ENCODE data around the gene PDE9A. TPM values are rescaled to one million over a fixed set of nuclear protein-coding genes. Genes with fewer than 3 reads are reported as not detected.

The PDE9A gene
- total and polyA plus RNA-seq, 2 of the 4 experiments (the other 2 are of a cell fraction) = 0.89 to 0.90 TPM

DNA sequence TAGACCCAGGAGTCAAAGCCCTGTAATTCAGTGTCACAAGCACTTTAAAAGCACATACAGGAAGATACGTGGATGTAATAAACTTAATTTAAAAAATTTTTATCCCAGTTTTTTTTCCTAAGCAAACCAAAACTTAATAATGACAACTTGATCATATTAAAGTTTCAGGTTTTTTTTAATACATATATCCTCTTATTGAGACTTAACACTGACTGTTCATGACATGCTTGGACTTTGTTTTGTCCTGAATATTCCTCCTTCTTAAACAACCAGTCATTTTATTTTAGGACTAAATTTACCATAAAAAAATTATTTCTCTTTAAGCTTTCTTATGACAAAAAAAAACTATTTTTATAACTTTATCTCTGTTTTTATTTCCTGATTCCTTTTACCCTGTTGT, 161.8 kb downstream of the PDE9A start:
- no peak overlapping the region for H4K8ac ChIP-seq (ENCODE audit: low read depth in 2 of 2, low read length in 2 of 2)
- no peak overlapping the region for H2BK5ac ChIP-seq (ENCODE audit: low read depth, low read length, poor library complexity, severe bottlenecking)
- H3K4ac ChIP-seq (ENCODE audit: low read depth, low read length) = no peak overlapping the region
- no peak overlapping the region for H2AFZ ChIP-seq (replicated peaks; ENCODE audit: low read length, poor library complexity)
- H2BK120ac ChIP-seq (ENCODE audit: low read depth, low read length) = no peak overlapping the region
- no peaks in the 10 kb centered on the region for H3K79me1 ChIP-seq (ENCODE audit: low read depth in 1 of 2, low read length in 2 of 2)
- ATAC-seq (ENCODE audit: low read depth) (no peak), DNase-seq (no peak)
- no peak overlapping the region for H3K9ac ChIP-seq (ENCODE audit: low read depth, low read length)
- no peak overlapping the region for H3K4me3 ChIP-seq (ENCODE audit: insufficient read depth, low read depth, low read length)
- no peak overlapping the region for H2BK20ac ChIP-seq (ENCODE audit: low read depth, low read length)
- POLR2A ChIA-PET (ENCODE audit: unreplicated experiment) = no interaction called here
- no peaks in the 10 kb centered on the region for H4K20me1 ChIP-seq (ENCODE audit: insufficient read depth, low read length)
- no peak overlapping the region for H3K23ac ChIP-seq (ENCODE audit: low read depth, low read length)
- H3K14ac ChIP-seq (replicated peaks; ENCODE audit: low read depth, low read length) = no peak overlapping the region
- no peak overlapping the region for H2AK9ac ChIP-seq (replicated peaks; ENCODE audit: low read depth, low read length, poor library complexity)
- no peak overlapping the region for H2BK15ac ChIP-seq (ENCODE audit: low read depth, low read length)
- in situ Hi-C loops (cut with MboI; ENCODE audit: low sequenced_read_pairs) = no loop called here
- H3K9me1 ChIP-seq (ENCODE audit: insufficient read depth, low read length) = no peaks in the 10 kb centered on the region
- no peak overlapping the region for H2AK5ac ChIP-seq (ENCODE audit: low read depth, low read length)
- peaks cover 3% of the 10 kb centered on the region; the same call in 1 of the 2 replicates for H3K9me3 ChIP-seq (ENCODE audit: control insufficient read depth, insufficient read depth, low read length)
- no TSS peak for BruUV-seq (replicated peaks)
- no peak overlapping the region for H3K27ac ChIP-seq (ENCODE audit: insufficient read depth, low read length)
- H3K18ac ChIP-seq (ENCODE audit: low read depth, low read length) = no peak overlapping the region
- H4K5ac ChIP-seq (ENCODE audit: low read depth, low read length) = no peak overlapping the region
- no peaks in the 10 kb centered on the region for H3K36me3 ChIP-seq (ENCODE audit: control insufficient read depth, insufficient read depth, low read length)
- intact Hi-C loops (cut with micrococcal nuclease) = loop anchor here (10.0 kb wide), 2 partner anchors 160 to 670 kb away; partner anchors contain the start of gene PDE9A
- H3K4me2 ChIP-seq (ENCODE audit: low read depth, low read length) = no peak overlapping the region
- dilution Hi-C loops (cut with HindIII; ENCODE audit: low sequenced_read_pairs, unreplicated experiment) = no loop called here
- no peak overlapping the region for H3K56ac ChIP-seq (ENCODE audit: extremely low read depth, insufficient read depth, low read length)
- H3K4me1 ChIP-seq (ENCODE audit: control insufficient read depth, insufficient read depth, low read length) = no peaks in the 10 kb centered on the region
- no CpG with 5 or more reads among the region's 1 CpG for WGBS, 2 experiments (ENCODE audit: extremely low coverage in 2 of 2, insufficient read length in 1 of 2)
- no peak overlapping the region for H4K91ac ChIP-seq (ENCODE audit: insufficient read depth, low read depth, low read length)
- H3K27me3 ChIP-seq (ENCODE audit: control insufficient read depth, insufficient read depth, low read length) = peaks cover 6% of the 10 kb centered on the region; the same call in 1 of the 2 replicates
- no peak for TF ChIP-seq SMC3 (IDR thresholded peaks at IDR 0.05; ENCODE audit: low read depth, low read length)
- no peak for TF ChIP-seq CHD1 (IDR thresholded peaks at IDR 0.05; ENCODE audit: low read depth, low read length)
- no peak for TF ChIP-seq MAFK (IDR thresholded peaks at IDR 0.05; ENCODE audit: low read depth, low read length)
- TF ChIP-seq, protein P1, sequence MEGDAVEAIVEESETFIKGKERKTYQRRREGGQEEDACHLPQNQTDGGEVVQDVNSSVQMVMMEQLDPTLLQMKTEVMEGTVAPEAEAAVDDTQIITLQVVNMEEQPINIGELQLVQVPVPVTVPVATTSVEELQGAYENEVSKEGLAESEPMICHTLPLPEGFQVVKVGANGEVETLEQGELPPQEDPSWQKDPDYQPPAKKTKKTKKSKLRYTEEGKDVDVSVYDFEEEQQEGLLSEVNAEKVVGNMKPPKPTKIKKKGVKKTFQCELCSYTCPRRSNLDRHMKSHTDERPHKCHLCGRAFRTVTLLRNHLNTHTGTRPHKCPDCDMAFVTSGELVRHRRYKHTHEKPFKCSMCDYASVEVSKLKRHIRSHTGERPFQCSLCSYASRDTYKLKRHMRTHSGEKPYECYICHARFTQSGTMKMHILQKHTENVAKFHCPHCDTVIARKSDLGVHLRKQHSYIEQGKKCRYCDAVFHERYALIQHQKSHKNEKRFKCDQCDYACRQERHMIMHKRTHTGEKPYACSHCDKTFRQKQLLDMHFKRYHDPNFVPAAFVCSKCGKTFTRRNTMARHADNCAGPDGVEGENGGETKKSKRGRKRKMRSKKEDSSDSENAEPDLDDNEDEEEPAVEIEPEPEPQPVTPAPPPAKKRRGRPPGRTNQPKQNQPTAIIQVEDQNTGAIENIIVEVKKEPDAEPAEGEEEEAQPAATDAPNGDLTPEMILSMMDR (conservative IDR thresholded peaks at IDR 0.05; ENCODE audit: low read depth, low read length) = no peak
- no peak for TF ChIP-seq FOS (IDR thresholded peaks at IDR 0.05; ENCODE audit: low read depth, low read length)
- TF ChIP-seq, protein P2, sequence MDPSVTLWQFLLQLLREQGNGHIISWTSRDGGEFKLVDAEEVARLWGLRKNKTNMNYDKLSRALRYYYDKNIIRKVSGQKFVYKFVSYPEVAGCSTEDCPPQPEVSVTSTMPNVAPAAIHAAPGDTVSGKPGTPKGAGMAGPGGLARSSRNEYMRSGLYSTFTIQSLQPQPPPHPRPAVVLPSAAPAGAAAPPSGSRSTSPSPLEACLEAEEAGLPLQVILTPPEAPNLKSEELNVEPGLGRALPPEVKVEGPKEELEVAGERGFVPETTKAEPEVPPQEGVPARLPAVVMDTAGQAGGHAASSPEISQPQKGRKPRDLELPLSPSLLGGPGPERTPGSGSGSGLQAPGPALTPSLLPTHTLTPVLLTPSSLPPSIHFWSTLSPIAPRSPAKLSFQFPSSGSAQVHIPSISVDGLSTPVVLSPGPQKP (IDR thresholded peaks at IDR 0.05; ENCODE audit: borderline replicate concordance, low read depth, low read length) = no peak
- TF ChIP-seq, protein P3, sequence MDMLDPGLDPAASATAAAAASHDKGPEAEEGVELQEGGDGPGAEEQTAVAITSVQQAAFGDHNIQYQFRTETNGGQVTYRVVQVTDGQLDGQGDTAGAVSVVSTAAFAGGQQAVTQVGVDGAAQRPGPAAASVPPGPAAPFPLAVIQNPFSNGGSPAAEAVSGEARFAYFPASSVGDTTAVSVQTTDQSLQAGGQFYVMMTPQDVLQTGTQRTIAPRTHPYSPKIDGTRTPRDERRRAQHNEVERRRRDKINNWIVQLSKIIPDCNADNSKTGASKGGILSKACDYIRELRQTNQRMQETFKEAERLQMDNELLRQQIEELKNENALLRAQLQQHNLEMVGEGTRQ (IDR thresholded peaks at IDR 0.05; ENCODE audit: low read depth, low read length) = no peak
- TF ChIP-seq BHLHE40 (IDR thresholded peaks at IDR 0.05; ENCODE audit: low read depth, low read length) = no peak
- TF ChIP-seq RAD21 (IDR thresholded peaks at IDR 0.05; ENCODE audit: low read length) = no peak
- TF ChIP-seq NFE2L2 (IDR thresholded peaks at IDR 0.05; ENCODE audit: low read depth, low read length) = no peak
- CTCF ChIA-PET = interaction anchor here (0.6 to 1.5 kb wide), 2 partner anchors 161 to 222 kb away, joined by 3 read pairs; no protein-coding TSS in a partner anchor
